ENCODE measurements around the gene SELPLG. TPM values are rescaled to one million over a fixed set of nuclear protein-coding genes. Genes with fewer than 3 reads are reported as not detected.
"Not testable (repeated sequence)": the region's sequence is repeated elsewhere in the genome, so short reads cannot be mapped to it uniquely, and the experiment has no call there.

The SELPLG gene
- total RNA-seq, 1 donor from 2014 or later, result not detected

DNA sequence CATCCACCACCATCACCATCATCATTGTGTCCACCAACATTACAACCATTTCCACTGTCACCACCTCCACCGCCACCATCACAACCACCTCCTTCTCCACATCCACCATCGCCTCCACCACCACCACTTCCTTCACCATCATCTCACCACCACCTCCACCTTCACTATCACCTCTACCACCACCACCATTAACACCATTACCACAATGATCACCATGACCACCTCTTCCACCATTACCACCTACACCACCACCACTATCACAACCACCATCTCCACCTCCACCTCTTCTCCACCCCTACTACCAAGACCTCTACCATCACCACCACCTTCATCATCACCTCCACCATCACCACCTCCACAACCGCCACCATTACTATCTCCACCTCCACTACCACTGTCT, 54.9 kb downstream of the SELPLG start:
- Mint-ChIP-seq H3K27me3 (ENCODE audit: low read depth) (peaks cover 4% of the 10 kb centered on the region), H3K4me3 (no peak overlapping the region), H3K27ac (peak overlapping the region; percentile 68), H3K4me1 (peaks cover 27% of the 10 kb centered on the region), H3K9me3 (peaks cover 9% of the 10 kb centered on the region), H3K36me3 (no peaks in the 10 kb centered on the region)
- DNase-seq (ENCODE audit: low spot score in 2 of 2, unreplicated experiment in 2 of 2), result no peak
- TF ChIP-seq, protein P1, sequence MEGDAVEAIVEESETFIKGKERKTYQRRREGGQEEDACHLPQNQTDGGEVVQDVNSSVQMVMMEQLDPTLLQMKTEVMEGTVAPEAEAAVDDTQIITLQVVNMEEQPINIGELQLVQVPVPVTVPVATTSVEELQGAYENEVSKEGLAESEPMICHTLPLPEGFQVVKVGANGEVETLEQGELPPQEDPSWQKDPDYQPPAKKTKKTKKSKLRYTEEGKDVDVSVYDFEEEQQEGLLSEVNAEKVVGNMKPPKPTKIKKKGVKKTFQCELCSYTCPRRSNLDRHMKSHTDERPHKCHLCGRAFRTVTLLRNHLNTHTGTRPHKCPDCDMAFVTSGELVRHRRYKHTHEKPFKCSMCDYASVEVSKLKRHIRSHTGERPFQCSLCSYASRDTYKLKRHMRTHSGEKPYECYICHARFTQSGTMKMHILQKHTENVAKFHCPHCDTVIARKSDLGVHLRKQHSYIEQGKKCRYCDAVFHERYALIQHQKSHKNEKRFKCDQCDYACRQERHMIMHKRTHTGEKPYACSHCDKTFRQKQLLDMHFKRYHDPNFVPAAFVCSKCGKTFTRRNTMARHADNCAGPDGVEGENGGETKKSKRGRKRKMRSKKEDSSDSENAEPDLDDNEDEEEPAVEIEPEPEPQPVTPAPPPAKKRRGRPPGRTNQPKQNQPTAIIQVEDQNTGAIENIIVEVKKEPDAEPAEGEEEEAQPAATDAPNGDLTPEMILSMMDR (IDR thresholded peaks at IDR 0.05; ENCODE audit: unreplicated experiment), result no peak

DNA sequence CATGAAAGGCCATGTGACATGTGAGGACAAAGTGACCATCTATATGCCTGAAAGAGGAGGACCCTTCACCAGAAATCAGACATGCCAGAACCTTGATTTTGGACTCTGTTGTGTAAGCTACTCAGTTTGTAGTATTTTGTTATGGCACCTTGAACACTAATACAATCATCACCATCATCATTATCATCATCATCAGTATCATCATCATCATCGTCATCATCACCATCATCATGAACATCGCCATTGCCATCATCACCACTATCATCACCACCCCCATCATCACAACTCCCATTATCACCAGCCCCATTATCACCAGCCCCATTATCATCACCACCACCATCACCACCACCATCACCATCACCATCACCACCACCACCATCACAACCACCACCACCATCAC, 55.4 kb downstream of the SELPLG start:
- Mint-ChIP-seq H3K27ac (no peak overlapping the region), H3K4me3 (no peak overlapping the region), H3K4me1 (peaks cover 24% of the 10 kb centered on the region), H3K9me3 (peaks cover 9% of the 10 kb centered on the region), H3K27me3 (ENCODE audit: low read depth) (peaks cover 4% of the 10 kb centered on the region), H3K36me3 (no peaks in the 10 kb centered on the region)
- DNase-seq (ENCODE audit: low spot score in 2 of 2, unreplicated experiment in 2 of 2), result no peak
- TF ChIP-seq, protein P1 (IDR thresholded peaks at IDR 0.05; ENCODE audit: unreplicated experiment), result no peak

DNA sequence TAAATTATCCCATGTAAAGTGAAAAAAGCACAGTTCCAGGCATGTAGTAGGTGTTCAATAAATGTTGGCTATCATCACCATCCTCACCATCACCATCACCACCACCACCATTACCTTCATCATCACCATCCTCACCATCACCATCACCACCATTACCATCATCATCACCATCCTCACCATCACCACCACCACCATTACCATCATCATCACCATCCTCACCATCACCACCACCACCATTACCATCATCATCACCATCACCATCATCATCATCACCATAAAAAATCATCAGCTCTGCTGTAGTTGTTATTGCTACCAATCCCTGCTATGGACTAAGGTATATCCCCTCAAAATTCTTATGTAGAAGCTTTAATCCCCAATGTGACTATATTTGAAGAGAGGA, 56.2 kb downstream of the SELPLG start:
- Mint-ChIP-seq H3K27me3 (ENCODE audit: low read depth) (peaks cover 4% of the 10 kb centered on the region), H3K4me1 (peaks cover 20% of the 10 kb centered on the region), H3K4me3 (no peak overlapping the region), H3K36me3 (no peaks in the 10 kb centered on the region), H3K9me3 (peaks cover 9% of the 10 kb centered on the region), H3K27ac (no peak overlapping the region)
- TF ChIP-seq, protein P1 (IDR thresholded peaks at IDR 0.05; ENCODE audit: unreplicated experiment), result no peak
- DNase-seq (ENCODE audit: low spot score in 2 of 2, unreplicated experiment in 2 of 2), result no peak

DNA sequence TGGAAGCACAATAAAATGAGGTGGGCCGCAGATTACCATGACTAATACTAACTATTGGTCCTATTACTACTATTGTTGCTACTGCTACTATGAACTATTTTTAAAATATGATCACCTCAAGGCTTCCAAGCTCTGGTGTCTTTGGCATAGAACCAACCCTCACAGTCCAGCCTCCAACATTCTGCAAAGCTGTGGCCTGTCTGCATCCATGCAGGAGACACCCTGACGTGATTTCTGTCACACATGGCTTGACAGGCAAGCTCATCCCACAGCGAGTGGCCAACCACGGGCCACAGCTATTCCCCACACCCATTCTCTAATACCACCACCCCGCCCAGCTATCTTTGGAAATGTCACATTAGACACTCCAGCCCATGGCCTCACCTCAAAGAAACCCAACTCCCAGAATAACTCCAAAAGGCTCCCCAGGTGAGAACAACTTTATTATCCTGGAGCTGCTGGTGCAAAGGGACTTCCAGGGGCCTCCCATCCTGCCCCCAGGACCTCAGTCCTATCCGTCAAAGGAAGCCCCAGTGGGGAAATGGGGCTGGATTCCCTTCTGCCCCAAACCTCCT, 56.9 kb downstream of the SELPLG start:
- H3K4me3 Mint-ChIP-seq, result no peak overlapping the region
- H3K27ac Mint-ChIP-seq, result no peak overlapping the region
- H3K9me3 Mint-ChIP-seq, result peaks cover 9% of the 10 kb centered on the region
- no peak for DNase-seq (ENCODE audit: low spot score in 2 of 2, unreplicated experiment in 2 of 2)
- peaks cover 20% of the 10 kb centered on the region for H3K4me1 Mint-ChIP-seq
- peaks cover 4% of the 10 kb centered on the region for H3K27me3 Mint-ChIP-seq (ENCODE audit: low read depth)
- TF ChIP-seq, protein P1 (IDR thresholded peaks at IDR 0.05; ENCODE audit: unreplicated experiment), result no peak
- H3K36me3 Mint-ChIP-seq, result no peaks in the 10 kb centered on the region

DNA sequence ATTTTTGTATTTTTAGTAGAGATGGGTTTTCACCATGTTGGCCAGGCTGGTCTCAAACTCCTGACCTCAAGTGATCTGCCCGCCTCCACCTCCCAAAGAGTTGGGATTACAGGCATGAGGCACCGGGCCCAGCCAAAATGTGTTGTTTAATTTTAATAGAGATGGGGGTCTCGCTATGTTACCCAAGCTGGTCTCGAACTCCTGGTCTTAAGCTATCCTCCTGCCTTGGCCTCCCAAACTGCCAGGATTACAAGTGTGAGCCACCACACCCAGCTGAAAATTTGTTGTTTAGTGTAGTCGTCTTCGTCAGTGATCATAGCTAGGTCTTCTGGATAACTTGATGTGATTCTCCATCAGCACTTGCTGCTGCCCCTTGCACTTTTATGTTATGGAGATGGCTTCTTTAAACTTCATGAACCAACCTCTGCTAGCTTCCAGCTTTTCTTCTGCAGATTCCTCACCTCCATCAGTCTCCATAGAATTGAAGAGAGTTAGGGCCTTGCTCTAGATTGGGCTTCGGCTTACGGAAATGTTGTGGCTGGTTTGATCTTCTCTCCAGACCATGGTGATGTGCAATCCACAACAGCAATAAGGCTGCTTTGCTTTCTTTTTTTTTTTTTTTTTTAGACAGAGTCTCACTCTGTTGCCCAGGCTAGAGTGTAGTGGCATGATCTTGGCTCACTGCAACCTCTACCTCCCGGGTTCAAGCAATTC, 58.3 kb downstream of the SELPLG start:
- TF ChIP-seq, protein P1 (IDR thresholded peaks at IDR 0.05; ENCODE audit: unreplicated experiment), result no peak
- DNase-seq (ENCODE audit: low spot score in 2 of 2, unreplicated experiment in 2 of 2), result no peak
- Mint-ChIP-seq H3K27ac (no peak overlapping the region), H3K4me1 (peaks cover 16% of the 10 kb centered on the region), H3K36me3 (no peaks in the 10 kb centered on the region), H3K4me3 (no peak overlapping the region), H3K27me3 (ENCODE audit: low read depth) (peaks cover 4% of the 10 kb centered on the region), H3K9me3 (peaks cover 9% of the 10 kb centered on the region)

DNA sequence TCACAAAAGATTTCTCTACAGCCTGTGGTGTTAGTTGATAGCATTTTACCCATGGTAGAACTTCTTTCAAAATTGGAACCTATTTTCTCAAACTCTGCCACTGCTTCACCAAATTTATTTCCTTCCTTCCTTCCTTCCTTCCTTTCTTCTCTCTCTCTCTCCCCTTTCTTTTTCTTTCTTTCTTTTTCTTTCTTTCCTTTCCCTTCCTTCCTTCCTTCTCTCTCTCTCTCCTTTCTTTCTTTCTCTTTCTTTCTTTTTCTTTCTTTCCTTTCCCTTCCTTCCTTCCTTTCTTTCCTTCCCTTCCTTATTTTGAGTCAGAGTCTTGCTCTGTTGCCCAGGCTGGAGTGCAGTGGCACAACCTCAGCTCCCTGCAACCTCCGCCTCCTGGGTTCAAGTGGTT, 59.4 kb downstream of the SELPLG start:
- H3K27me3 Mint-ChIP-seq (ENCODE audit: low read depth); H3K9me3 Mint-ChIP-seq; H3K4me3 Mint-ChIP-seq; DNase-seq (ENCODE audit: low spot score in 2 of 2, unreplicated experiment in 2 of 2); H3K36me3 Mint-ChIP-seq; H3K27ac Mint-ChIP-seq: not testable (repeated sequence)
- peaks cover 12% of the 10 kb centered on the region for H3K4me1 Mint-ChIP-seq

Data from mesothelial cell of epicardium (in vitro differentiated cells).